ENCODE results near the gene RPL10A. TPM values are rescaled to one million over a fixed set of nuclear protein-coding genes. Genes with fewer than 3 reads are reported as not detected.
"Not testable (repeated sequence)": the region's sequence is repeated elsewhere in the genome, so short reads cannot be mapped to it uniquely, and the experiment has no call there.

The RPL10A gene
- total RNA-seq, 1 donor from 2014 or later, result 1,245 TPM

DNA sequence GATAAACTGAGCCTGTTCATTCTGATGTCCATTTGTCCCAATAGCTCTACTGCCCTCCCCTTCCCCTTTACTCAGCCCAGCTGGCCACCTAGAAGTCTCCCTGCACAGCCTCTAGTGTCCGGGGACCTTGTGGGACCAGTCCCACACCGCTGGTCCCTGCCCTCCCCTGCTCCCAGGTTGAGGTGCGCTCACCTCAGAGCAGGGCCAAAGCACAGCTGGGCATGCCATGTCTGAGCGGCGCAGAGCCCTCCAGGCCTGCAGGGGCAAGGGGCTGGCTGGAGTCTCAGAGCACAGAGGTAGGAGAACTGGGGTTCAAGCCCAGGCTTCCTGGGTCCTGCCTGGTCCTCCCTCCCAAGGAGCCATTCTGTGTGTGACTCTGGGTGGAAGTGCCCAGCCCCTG, 40.8 kb upstream of the RPL10A start:
- TF ChIP-seq, protein P1, sequence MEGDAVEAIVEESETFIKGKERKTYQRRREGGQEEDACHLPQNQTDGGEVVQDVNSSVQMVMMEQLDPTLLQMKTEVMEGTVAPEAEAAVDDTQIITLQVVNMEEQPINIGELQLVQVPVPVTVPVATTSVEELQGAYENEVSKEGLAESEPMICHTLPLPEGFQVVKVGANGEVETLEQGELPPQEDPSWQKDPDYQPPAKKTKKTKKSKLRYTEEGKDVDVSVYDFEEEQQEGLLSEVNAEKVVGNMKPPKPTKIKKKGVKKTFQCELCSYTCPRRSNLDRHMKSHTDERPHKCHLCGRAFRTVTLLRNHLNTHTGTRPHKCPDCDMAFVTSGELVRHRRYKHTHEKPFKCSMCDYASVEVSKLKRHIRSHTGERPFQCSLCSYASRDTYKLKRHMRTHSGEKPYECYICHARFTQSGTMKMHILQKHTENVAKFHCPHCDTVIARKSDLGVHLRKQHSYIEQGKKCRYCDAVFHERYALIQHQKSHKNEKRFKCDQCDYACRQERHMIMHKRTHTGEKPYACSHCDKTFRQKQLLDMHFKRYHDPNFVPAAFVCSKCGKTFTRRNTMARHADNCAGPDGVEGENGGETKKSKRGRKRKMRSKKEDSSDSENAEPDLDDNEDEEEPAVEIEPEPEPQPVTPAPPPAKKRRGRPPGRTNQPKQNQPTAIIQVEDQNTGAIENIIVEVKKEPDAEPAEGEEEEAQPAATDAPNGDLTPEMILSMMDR (IDR thresholded peaks at IDR 0.05), result no peak
- Mint-ChIP-seq H3K36me3 (ENCODE audit: unreplicated experiment) (peaks cover 15% of the 10 kb centered on the region), H3K4me1 (ENCODE audit: unreplicated experiment) (peaks cover 52% of the 10 kb centered on the region), H3K27me3 (ENCODE audit: unreplicated experiment) (no peaks in the 10 kb centered on the region), H3K9me3 (ENCODE audit: unreplicated experiment) (no peaks in the 10 kb centered on the region), H3K4me3 (ENCODE audit: unreplicated experiment) (peak overlapping the region; percentile 45), H3K27ac (ENCODE audit: unreplicated experiment) (peak overlapping the region; percentile 92)
- DNase-seq (ENCODE audit: extremely low spot score, unreplicated experiment), result no peak

DNA sequence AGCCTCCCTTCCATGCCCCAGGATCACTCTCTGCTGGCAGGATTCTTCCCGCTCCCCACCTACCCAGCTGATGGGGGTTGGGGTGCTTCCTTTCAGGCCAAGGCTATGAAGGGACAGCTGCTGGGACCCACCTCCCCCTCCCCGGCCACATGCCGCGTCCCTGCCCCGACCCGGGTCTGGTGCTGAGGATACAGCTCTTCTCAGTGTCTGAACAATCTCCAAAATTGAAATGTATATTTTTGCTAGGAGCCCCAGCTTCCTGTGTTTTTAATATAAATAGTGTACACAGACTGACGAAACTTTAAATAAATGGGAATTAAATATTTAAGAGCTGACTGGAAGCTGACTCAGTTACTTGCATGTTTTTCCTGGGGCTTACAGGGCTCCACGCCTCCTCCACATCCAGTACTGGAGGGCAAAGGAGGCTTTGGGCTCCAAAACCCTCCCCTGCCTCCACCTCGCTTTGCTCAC, 40.3 kb upstream of the RPL10A start:
- Mint-ChIP-seq H3K36me3 (ENCODE audit: unreplicated experiment) (peaks cover 15% of the 10 kb centered on the region), H3K27me3 (ENCODE audit: unreplicated experiment) (no peaks in the 10 kb centered on the region), H3K9me3 (ENCODE audit: unreplicated experiment) (no peaks in the 10 kb centered on the region), H3K4me1 (ENCODE audit: unreplicated experiment) (peaks cover 52% of the 10 kb centered on the region), H3K4me3 (ENCODE audit: unreplicated experiment) (peak overlapping the region; percentile 62), H3K27ac (ENCODE audit: unreplicated experiment) (peak overlapping the region; percentile 92)
- no peak for DNase-seq (ENCODE audit: extremely low spot score, unreplicated experiment)
- TF ChIP-seq, protein P1 (IDR thresholded peaks at IDR 0.05), result no peak

DNA sequence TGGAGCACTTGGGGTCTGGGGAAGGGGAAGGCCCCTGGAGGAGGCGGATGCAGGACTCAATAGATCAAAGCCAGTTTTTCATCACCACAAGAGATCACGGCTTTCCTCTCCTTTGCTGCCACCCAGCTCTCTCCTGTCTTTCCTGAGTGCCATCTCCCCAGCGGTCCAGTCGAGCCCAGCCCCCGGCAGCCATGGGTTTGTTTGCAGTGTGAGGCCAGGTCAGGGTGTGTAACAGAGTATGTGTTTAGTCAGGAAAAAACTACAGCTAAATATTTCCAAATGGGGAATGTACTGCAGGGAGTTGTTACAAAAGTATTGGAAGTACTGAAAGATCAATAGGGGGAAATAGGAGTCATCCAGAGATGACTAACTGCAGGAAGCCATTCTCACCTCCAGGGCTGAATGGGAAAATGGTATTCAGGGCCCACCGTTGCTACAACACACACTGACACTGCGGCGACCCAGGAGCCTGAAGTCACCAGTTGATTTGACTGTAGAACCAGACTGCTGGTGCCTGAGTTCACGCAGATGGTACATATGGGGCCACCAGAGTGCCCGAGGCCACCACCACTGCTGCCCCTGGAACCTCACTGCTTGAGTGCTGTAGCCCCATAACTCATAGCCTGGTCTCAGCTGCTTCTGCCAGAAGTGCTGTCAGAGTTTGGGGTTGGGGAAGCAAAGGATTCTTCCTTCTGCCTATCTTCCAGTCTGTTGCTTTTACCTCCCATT, 39.6 kb upstream of the RPL10A start:
- DNase-seq (ENCODE audit: extremely low spot score, unreplicated experiment), result no peak
- Mint-ChIP-seq H3K27ac (ENCODE audit: unreplicated experiment) (peak overlapping the region; percentile 92), H3K4me1 (ENCODE audit: unreplicated experiment) (peaks cover 52% of the 10 kb centered on the region), H3K36me3 (ENCODE audit: unreplicated experiment) (peaks cover 15% of the 10 kb centered on the region), H3K27me3 (ENCODE audit: unreplicated experiment) (no peaks in the 10 kb centered on the region), H3K9me3 (ENCODE audit: unreplicated experiment) (no peaks in the 10 kb centered on the region), H3K4me3 (ENCODE audit: unreplicated experiment) (peak overlapping the region; percentile 62)
- TF ChIP-seq, protein P1 (IDR thresholded peaks at IDR 0.05), result no peak

DNA sequence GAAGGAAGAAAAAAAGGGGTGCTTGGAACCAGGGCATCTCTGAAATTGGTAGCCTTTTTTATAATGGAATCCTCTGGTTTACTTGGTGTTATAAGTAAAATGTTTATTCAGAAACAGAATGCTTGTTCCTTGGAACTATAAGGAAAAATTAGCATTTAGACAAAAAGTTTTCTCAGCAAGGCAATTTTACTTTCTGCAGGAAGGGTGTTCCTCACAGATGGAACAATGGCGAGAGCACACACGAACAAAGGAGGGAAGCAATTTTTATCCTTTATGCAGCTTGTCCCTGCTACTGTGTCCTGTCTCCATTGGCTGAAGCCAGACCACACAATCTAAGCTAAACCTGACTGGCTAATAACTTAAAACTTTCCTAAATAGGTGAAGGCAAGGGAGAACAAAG, 38.7 kb upstream of the RPL10A start:
- no peaks in the 10 kb centered on the region for H3K9me3 Mint-ChIP-seq (ENCODE audit: unreplicated experiment)
- H3K27me3 Mint-ChIP-seq (ENCODE audit: unreplicated experiment), result no peaks in the 10 kb centered on the region
- H3K27ac Mint-ChIP-seq (ENCODE audit: unreplicated experiment), result peak overlapping the region; percentile 92
- no peak overlapping the region for H3K4me3 Mint-ChIP-seq (ENCODE audit: unreplicated experiment)
- no peak for DNase-seq (ENCODE audit: extremely low spot score, unreplicated experiment)
- peaks cover 50% of the 10 kb centered on the region for H3K4me1 Mint-ChIP-seq (ENCODE audit: unreplicated experiment)
- TF ChIP-seq, protein P1 (IDR thresholded peaks at IDR 0.05), result no peak
- H3K36me3 Mint-ChIP-seq (ENCODE audit: unreplicated experiment), result peaks cover 15% of the 10 kb centered on the region

DNA sequence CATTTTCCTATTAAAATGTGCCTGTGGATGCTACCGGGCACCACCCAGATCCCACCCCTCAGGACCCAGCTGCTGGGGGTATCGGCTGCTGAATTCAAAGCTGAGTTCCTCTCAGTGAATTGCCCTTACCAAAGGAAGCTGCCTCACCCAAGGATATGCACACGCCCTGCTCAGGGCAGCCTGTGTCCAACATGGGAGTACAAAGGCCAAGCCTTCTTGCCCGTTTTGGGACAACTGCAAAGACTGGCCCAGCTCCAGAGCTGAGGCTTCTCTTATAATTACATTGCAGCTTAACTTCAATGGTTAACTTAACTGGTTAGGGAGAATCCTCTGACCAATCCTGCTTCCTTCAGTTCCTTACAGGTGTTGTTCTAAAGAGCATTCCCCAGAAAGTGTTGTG, 35.9 kb upstream of the RPL10A start:
- H3K4me1 Mint-ChIP-seq (ENCODE audit: unreplicated experiment), result peaks cover 22% of the 10 kb centered on the region

DNA sequence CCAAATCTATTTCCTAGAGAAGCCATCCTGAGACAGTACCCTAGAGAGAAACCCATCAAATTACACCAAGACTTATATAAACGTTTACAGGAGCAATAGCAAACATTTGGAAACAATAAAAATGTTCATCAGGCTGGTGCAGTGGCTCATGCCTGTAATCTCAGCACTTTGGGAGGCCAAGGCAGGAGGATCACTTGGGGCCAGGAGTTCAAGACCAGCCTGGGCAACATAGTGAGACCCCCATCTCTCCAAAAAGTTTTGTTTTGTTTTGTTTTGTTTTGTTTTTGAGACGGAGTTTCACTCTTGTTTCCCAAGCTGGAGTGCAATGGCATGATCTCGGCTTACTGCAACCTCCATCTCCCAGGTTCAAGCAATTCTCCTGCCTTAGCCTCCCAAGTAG, 35.5 kb upstream of the RPL10A start:
- not testable (repeated sequence) for DNase-seq (ENCODE audit: extremely low spot score, unreplicated experiment); H3K9me3 Mint-ChIP-seq (ENCODE audit: unreplicated experiment); H3K36me3 Mint-ChIP-seq (ENCODE audit: unreplicated experiment); H3K27ac Mint-ChIP-seq (ENCODE audit: unreplicated experiment); H3K4me3 Mint-ChIP-seq (ENCODE audit: unreplicated experiment); H3K27me3 Mint-ChIP-seq (ENCODE audit: unreplicated experiment)
- H3K4me1 Mint-ChIP-seq (ENCODE audit: unreplicated experiment), result peaks cover 17% of the 10 kb centered on the region

More for the DNA sequence above, 35.9 kb upstream of the RPL10A start:
- TF ChIP-seq, protein P1 (IDR thresholded peaks at IDR 0.05), result no peak
- no peaks in the 10 kb centered on the region for H3K27me3 Mint-ChIP-seq (ENCODE audit: unreplicated experiment)
- no peaks in the 10 kb centered on the region for H3K9me3 Mint-ChIP-seq (ENCODE audit: unreplicated experiment)
- no peak overlapping the region for H3K27ac Mint-ChIP-seq (ENCODE audit: unreplicated experiment)
- no peak overlapping the region for H3K4me3 Mint-ChIP-seq (ENCODE audit: unreplicated experiment)
- H3K36me3 Mint-ChIP-seq (ENCODE audit: unreplicated experiment), result peaks cover 6% of the 10 kb centered on the region
- no peak for DNase-seq (ENCODE audit: extremely low spot score, unreplicated experiment)
